MM.1S (cell line): ENCODE measurements around the gene ZNF154.
"Not testable (repeated sequence)": the region's sequence is repeated elsewhere in the genome, so short reads cannot be mapped to it uniquely, and the experiment has no call there.

Experiments used
- DNase-seq: peaks from one replicate; pipeline ENCODE4 v3.0.0-alpha.2; 2015
- H2AFZ ChIP-seq: fragments of 300-600 bp; sonication (generic); 2 replicates; pipeline ENCODE4 v1.6.0; 2016; ENCODE audit warnings: antibody characterized with exemption, low read length
- H3F3A ChIP-seq: fragments of 300-600 bp; sonication (generic); 2 replicates; pipeline ENCODE4 v1.6.1; 2016; ENCODE audit warnings: mild to moderate bottlenecking, antibody characterized with exemption, low read length, moderate library complexity, mixed read lengths; ENCODE audit not compliant: insufficient read depth
- H3K27ac ChIP-seq: fragments of 300-600 bp; sonication (generic); 2 replicates; pipeline ENCODE4 v1.5.1; 2016; ENCODE audit warnings: mild to moderate bottlenecking, low read length
- H3K27me3 ChIP-seq: fragments of 300-600 bp; sonication (generic); replicated peaks from 2 replicates; pipeline ENCODE4 v1.6.0; 2016; ENCODE audit warnings: low read length; ENCODE audit not compliant: insufficient read depth
- H3K36me3 ChIP-seq: fragments of 300-600 bp; sonication (generic); replicated peaks from 2 replicates; pipeline ENCODE4 v1.6.1; 2016; ENCODE audit warnings: mild to moderate bottlenecking, low read length, mixed read lengths; ENCODE audit not compliant: insufficient read depth
- H3K4me1 ChIP-seq: fragments of 300-600 bp; sonication (generic); 2 replicates; pipeline ENCODE4 v1.6.1; 2016; ENCODE audit warnings: low read length, mixed read lengths
- H3K4me2 ChIP-seq: fragments of 300-600 bp; sonication (generic); 2 replicates; pipeline ENCODE4 v1.6.0; 2016; ENCODE audit warnings: low read depth, low read length
- H3K4me3 ChIP-seq: fragments of 300-600 bp; sonication (generic); 2 replicates; pipeline ENCODE4 v1.5.1; 2016; ENCODE audit warnings: low read length, mixed read lengths
- H3K79me2 ChIP-seq: fragments of 300-600 bp; sonication (generic); 2 replicates; pipeline ENCODE4 v1.6.1; 2016; ENCODE audit warnings: mixed run types, low read length, mixed read lengths
- H3K9ac ChIP-seq: fragments of 300-600 bp; sonication (generic); 2 replicates; pipeline ENCODE4 v1.6.1; 2016; ENCODE audit warnings: low read length, mixed read lengths
- H3K9me2 ChIP-seq: fragments of 300-600 bp; sonication (generic); replicated peaks from 2 replicates; pipeline ENCODE4 v1.6.1; 2016; ENCODE audit warnings: mild to moderate bottlenecking, low read length, mixed read lengths; ENCODE audit not compliant: insufficient read depth
- H3K9me3 ChIP-seq: fragments of 300-600 bp; sonication (generic); replicated peaks from 2 replicates; pipeline ENCODE4 v1.6.1; 2016; ENCODE audit warnings: mild to moderate bottlenecking, low read length, mixed read lengths; ENCODE audit not compliant: insufficient read depth
- H4K20me1 ChIP-seq: fragments of 300-600 bp; sonication (generic); 2 replicates; pipeline ENCODE4 v1.6.1; 2016; ENCODE audit warnings: mild to moderate bottlenecking, low read length, moderate library complexity, mixed read lengths; ENCODE audit not compliant: insufficient read depth
- CTCF ChIP-seq: fragments of 300-600 bp; sonication (generic); IDR thresholded peaks from 2 replicates; pipeline ENCODE4 v1.5.1; 2016; ENCODE audit warnings: antibody characterized with exemption, low read length, mixed read lengths
- EZH2 ChIP-seq: fragments of 300-600 bp; sonication (generic); optimal IDR thresholded peaks from 2 replicates; pipeline ENCODE3; 2017; ENCODE audit warnings: low read depth, mild to moderate bottlenecking, antibody characterized with exemption, low read length, mixed read lengths
- EZH2phosphoT487 ChIP-seq: fragments of 300-600 bp; sonication (generic); IDR thresholded peaks from 2 replicates; pipeline ENCODE4 v1.6.1; 2018; ENCODE audit warnings: antibody characterized with exemption, low read length

Gene ZNF154

GRCh38 chr19:57746580-57747471 lies 37.8 kb upstream of the ZNF154 start, which contains the start of gene ZNF776:
TSS of gene ZNF776 (plus strand) at chr19:57746815. CDS start at chr19:57747059, 244 bp downstream.
- no peaks in the 10 kb centered on the region for H3K4me1 ChIP-seq
- H3K9me3 ChIP-seq, result no peaks in the 10 kb centered on the region
- no peaks in the 10 kb centered on the region for H4K20me1 ChIP-seq
- peak within 1 kb of the TSS; percentile 67 for H3K4me2 ChIP-seq
- H3K27me3 ChIP-seq, result no peaks in the 10 kb centered on the region
- H2AFZ ChIP-seq, result peak within 1 kb of the TSS; percentile 79
- H3K79me2 ChIP-seq, result peaks cover 15% of the 10 kb centered on the region
- H3K27ac ChIP-seq, result no peak within 1 kb of the TSS
- H3K9me2 ChIP-seq, result no peaks in the 10 kb centered on the region
- peak within 1 kb of the TSS; percentile 58 for H3K9ac ChIP-seq
- peak within 1 kb of the TSS; percentile 79 for H3K4me3 ChIP-seq
- no peaks in the 10 kb centered on the region for H3F3A ChIP-seq
- peak; percentile 94 for DNase-seq
- H3K36me3 ChIP-seq, result peaks cover 8% of the 10 kb centered on the region; the same call in 1 of the 2 replicates
- TF ChIP-seq CTCF (no peak), EZH2 (no peak), EZH2phosphoT487 (no peak)

GRCh38 chr19:57738770-57739169 lies 29.8 kb upstream of the ZNF154 start:
- not testable (repeated sequence) for H3K9me3 ChIP-seq, H3K4me2 ChIP-seq, H3K9me2 ChIP-seq, H3K36me3 ChIP-seq, H3K79me2 ChIP-seq, H4K20me1 ChIP-seq, H2AFZ ChIP-seq, H3K27me3 ChIP-seq, H3K9ac ChIP-seq, H3K27ac ChIP-seq, H3K4me3 ChIP-seq, H3F3A ChIP-seq, DNase-seq, H3K4me1 ChIP-seq

GRCh38 chr19:57738320-57738719 lies 29.3 kb upstream of the ZNF154 start:
- not testable (repeated sequence) for H2AFZ ChIP-seq, H4K20me1 ChIP-seq, H3K4me2 ChIP-seq, H3F3A ChIP-seq, DNase-seq, H3K4me3 ChIP-seq, H3K9me3 ChIP-seq, H3K9ac ChIP-seq, H3K27ac ChIP-seq, H3K4me1 ChIP-seq, H3K79me2 ChIP-seq, H3K9me2 ChIP-seq, H3K36me3 ChIP-seq, H3K27me3 ChIP-seq
- TF ChIP-seq CTCF, result peak; percentile 8; the same call in 1 of the 2 replicates

GRCh38 chr19:57720878-57721277 lies 11.9 kb upstream of the ZNF154 start:
- TF ChIP-seq EZH2 (no peak), CTCF (no peak), EZH2phosphoT487 (no peak)
- Histone ChIP-seq H3K9me2 (no peaks in the 10 kb centered on the region), H4K20me1 (no peaks in the 10 kb centered on the region), H3K36me3 (peaks cover 9% of the 10 kb centered on the region), H3K4me3 (no peak overlapping the region), H3K27ac (no peak overlapping the region), H3K79me2 (no peaks in the 10 kb centered on the region), H2AFZ (no peak overlapping the region), H3K9me3 (no peaks in the 10 kb centered on the region), H3K27me3 (no peaks in the 10 kb centered on the region), H3K4me2 (no peak overlapping the region), H3F3A (no peaks in the 10 kb centered on the region), H3K4me1 (no peaks in the 10 kb centered on the region), H3K9ac (no peak overlapping the region)
- no peak for DNase-seq
